CD14-positive monocyte (primary cell): ENCODE results near the gene KIAA1614. TPM values are rescaled to one million over a fixed set of nuclear protein-coding genes. Genes with fewer than 3 reads are reported as not detected.

Source experiments
- DNase-seq, 3 donors: peaks; one replicate each; pipeline ENCODE4 v3.0.0-alpha.2; 2011 to 2022
- H2AFZ ChIP-seq: 2 replicates; pipeline ENCODE4 v1.6.0; 2012; ENCODE audit warnings: mild to moderate bottlenecking, low read depth, low read length, inconsistent platforms; ENCODE audit not compliant: insufficient read depth, poor library complexity, severe bottlenecking
- H3K27ac ChIP-seq, 2 donors: 1 replicate in 1 of 2; 2 replicates in 1 of 2; pipeline ENCODE4 v1.5.1; 2012 to 2013; ENCODE audit warnings: low read length in 2 of 2, control low read depth in 1 of 2, inconsistent platforms in 1 of 2, low read depth in 1 of 2, mild to moderate bottlenecking in 1 of 2
- H3K27me3 ChIP-seq, 2 donors: one replicate each; pipeline versions ENCODE4 v1.6.0 to v1.6.1; 2011 to 2013; ENCODE audit warnings: low read length in 2 of 2; ENCODE audit not compliant: control insufficient read depth in 2 of 2, insufficient read depth in 2 of 2
- H3K36me3 ChIP-seq, 2 donors: replicated peaks in 1 of 2; 1 replicate in 1 of 2; 2 replicates in 1 of 2; pipeline versions ENCODE4 v1.5.1 to v1.6.1; 2012 to 2013; ENCODE audit warnings: low read length in 2 of 2, control low read depth in 1 of 2, inconsistent platforms in 1 of 2, mild to moderate bottlenecking in 1 of 2; ENCODE audit not compliant: insufficient read depth in 2 of 2, control insufficient read depth in 1 of 2
- H3K4me1 ChIP-seq, 2 donors: 1 replicate in 1 of 2; 2 replicates in 1 of 2; pipeline versions ENCODE4 v1.5.1 to v1.6.1; 2012 to 2013; ENCODE audit warnings: low read length in 2 of 2, control low read depth in 1 of 2, inconsistent platforms in 1 of 2, mild to moderate bottlenecking in 1 of 2, moderate library complexity in 1 of 2; ENCODE audit not compliant: insufficient read depth in 2 of 2, control insufficient read depth in 1 of 2
- H3K4me2 ChIP-seq: replicated peaks from 2 replicates; pipeline ENCODE3; 2012; ENCODE audit warnings: low read length, moderate library complexity, mild to moderate bottlenecking; ENCODE audit not compliant: poor library complexity, severe bottlenecking; ENCODE audit errors: extremely low read depth
- H3K4me3 ChIP-seq, 3 experiments: fragments of 200-600 bp in 1 of 3; sonication (generic) in 1 of 3; replicated peaks in 1 of 3; 1 replicate in 2 of 3; 2 replicates in 1 of 3; pipeline ENCODE4 v1.5.1; 2011 to 2013; ENCODE audit warnings: low read length in 3 of 3, mild to moderate bottlenecking in 3 of 3, control low read depth in 2 of 3, low read depth in 2 of 3, inconsistent platforms in 1 of 3, moderate library complexity in 1 of 3
- H3K79me2 ChIP-seq: 2 replicates; pipeline ENCODE4 v1.6.0; 2012; ENCODE audit warnings: mild to moderate bottlenecking, control low read depth, inconsistent platforms, low read length, moderate library complexity; ENCODE audit not compliant: insufficient read depth
- H3K9ac ChIP-seq: 2 replicates; pipeline ENCODE4 v1.6.0; 2017; ENCODE audit warnings: low read length, mild to moderate bottlenecking; ENCODE audit not compliant: insufficient read depth, poor library complexity, severe bottlenecking
- H3K9me3 ChIP-seq, 2 donors: replicated peaks in 1 of 2; 1 replicate in 1 of 2; 2 replicates in 1 of 2; pipeline versions ENCODE4 v1.5.1 to v1.6.1; 2012 to 2013; ENCODE audit warnings: low read length in 2 of 2, control low read depth in 1 of 2; ENCODE audit not compliant: control insufficient read depth in 1 of 2, insufficient read depth in 1 of 2
- H4K20me1 ChIP-seq: 2 replicates; pipeline ENCODE4 v1.6.0; 2012; ENCODE audit warnings: mild to moderate bottlenecking, low read length, control low read depth, moderate library complexity; ENCODE audit not compliant: insufficient read depth
- H3K27ac Mint-ChIP-seq, 7 donors: one replicate each; pipeline ENCODE4 v1.8.0; 2020; ENCODE audit warnings: mild to moderate bottlenecking in 7 of 7, mixed read lengths in 7 of 7, moderate library complexity in 6 of 7, inconsistent platforms in 2 of 7
- H3K27me3 Mint-ChIP-seq, 3 donors: one replicate each; pipeline ENCODE4 v1.8.0; 2021 to 2022; ENCODE audit warnings: low read depth in 3 of 3, mild to moderate bottlenecking in 3 of 3, mixed read lengths in 3 of 3, moderate library complexity in 3 of 3, inconsistent platforms in 1 of 3
- H3K36me3 Mint-ChIP-seq, 2 donors: one replicate each; pipeline ENCODE4 v1.8.0; 2020; ENCODE audit warnings: mixed read lengths in 2 of 2, inconsistent platforms in 1 of 2, mild to moderate bottlenecking in 1 of 2
- H3K4me1 Mint-ChIP-seq: one replicate; pipeline ENCODE4 v1.8.0; 2020; ENCODE audit warnings: mild to moderate bottlenecking, mixed read lengths
- H3K4me3 Mint-ChIP-seq, 2 donors: one replicate each; pipeline ENCODE4 v1.8.0; 2020; ENCODE audit warnings: mild to moderate bottlenecking in 2 of 2, mixed read lengths in 2 of 2, moderate library complexity in 1 of 2
- H3K9me3 Mint-ChIP-seq, 7 donors: one replicate each; pipeline ENCODE4 v1.8.0; 2020 to 2022; ENCODE audit warnings: mixed read lengths in 7 of 7, mild to moderate bottlenecking in 6 of 7, moderate library complexity in 6 of 7, inconsistent platforms in 2 of 7
- CTCF ChIP-seq: fragments of 200-600 bp; IDR thresholded peaks from one replicate; pipeline ENCODE4 v1.8.0; 2022; ENCODE audit warnings: antibody characterized with exemption, mild to moderate bottlenecking
- WGBS: methylation state at CpG from one replicate; pipeline ENCODE4 v1.1.5; 2013; ENCODE audit warnings: missing lambda C conversion rate; ENCODE audit not compliant: insufficient coverage; 5-methylcytosine and 5-hydroxymethylcytosine counted together
- intact Hi-C, 2 donors: fragments of 100-400 bp; cut with micrococcal nuclease; formaldehyde crosslinking; loops; one replicate each; pipeline versions ENCODE4 v1.15.0 to v1.15.1; 2023
- polyA plus RNA-seq, 3 donors: library from polyadenylated mRNA; depleted of rRNA in 1 of 3; unstranded in 2 of 3; stranded (reverse) in 1 of 3; fragments of 300-500 nt in 2 of 3; fragments of >200 nt in 1 of 3; fragmentation: Illumina TruSeq in 2 of 3; gene quantifications; 1 replicate in 2 of 3; 2 replicates in 1 of 3; pipeline ENCODE4 v1.2.3, GENCODE V29; 2012 to 2021

Gene KIAA1614
- polyA plus RNA-seq, 3 donors, result 0.08 TPM; not detected in 2

DNA sequence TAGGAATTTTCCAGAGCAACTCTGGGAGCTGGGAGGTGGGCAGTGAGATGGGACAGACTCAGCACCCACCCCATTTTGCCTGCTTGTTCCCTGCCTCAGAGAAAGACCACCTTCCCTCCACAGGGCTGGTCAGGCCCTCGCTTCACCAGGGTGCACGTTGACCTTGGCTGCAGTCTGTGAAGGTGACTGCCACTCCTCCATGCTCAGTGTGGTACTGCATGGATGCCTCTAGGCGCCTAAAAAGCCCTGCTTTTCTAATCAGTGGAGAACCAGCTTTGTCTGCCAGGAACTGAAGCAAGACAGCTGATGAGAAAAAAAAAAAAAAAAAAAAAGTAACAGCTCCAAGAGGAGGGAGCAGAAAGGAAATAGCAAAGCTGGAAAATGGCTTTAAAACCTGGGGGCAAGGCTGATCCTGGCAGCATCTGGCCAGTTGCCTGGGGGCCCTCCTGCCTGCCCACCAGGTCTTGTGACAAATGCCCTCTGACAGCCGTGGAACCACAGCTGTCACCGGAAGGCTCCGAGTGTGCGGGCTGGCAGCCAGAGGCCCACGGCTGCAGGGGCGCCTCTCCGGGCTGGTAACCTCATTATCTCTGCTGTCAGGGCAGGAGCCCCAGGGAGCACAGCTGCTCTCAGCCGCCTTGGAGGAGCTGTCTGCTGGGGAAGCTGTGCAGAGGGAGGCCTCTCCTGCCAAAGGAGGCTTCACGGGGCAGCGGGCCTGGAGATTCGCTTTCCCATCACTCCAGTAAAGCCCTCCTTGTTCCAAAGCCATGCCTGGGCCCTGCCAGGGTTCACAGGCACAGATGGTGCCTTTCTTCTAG, 13.7 kb downstream of the KIAA1614 start:
- intact Hi-C loops, result no loop called here
- Histone ChIP-seq H4K20me1 (no peaks in the 10 kb centered on the region), H3K36me3 (no peaks in the 10 kb centered on the region), H3K4me2 (no peak overlapping the region), H3K4me1 (peaks cover 0 to 8% of the 10 kb centered on the region in 2 donors), H3K9ac (peak overlapping the region; percentile 32), H3K27ac (no peak overlapping the region), H2AFZ (no peak overlapping the region), H3K27me3 (no peaks in the 10 kb centered on the region), H3K79me2 (no peaks in the 10 kb centered on the region), H3K4me3 (no peak overlapping the region), H3K9me3 (no peaks in the 10 kb centered on the region)
- DNase-seq, result no peak
- H3K27ac Mint-ChIP-seq, result no peak overlapping the region
- no peaks in the 10 kb centered on the region for H3K9me3 Mint-ChIP-seq
- H3K27me3 Mint-ChIP-seq, result peaks cover 0 to 6% (median 5%) of the 10 kb centered on the region in 3 donors
- H3K36me3 Mint-ChIP-seq, result no peaks in the 10 kb centered on the region
- WGBS, result 8% methylated on average over 8 of the region's 14 CpGs
- peaks cover 10% of the 10 kb centered on the region for H3K4me1 Mint-ChIP-seq
- H3K4me3 Mint-ChIP-seq, result peak overlapping the region in 1 of 2 donors; percentile 58
- no peak for TF ChIP-seq CTCF

DNA sequence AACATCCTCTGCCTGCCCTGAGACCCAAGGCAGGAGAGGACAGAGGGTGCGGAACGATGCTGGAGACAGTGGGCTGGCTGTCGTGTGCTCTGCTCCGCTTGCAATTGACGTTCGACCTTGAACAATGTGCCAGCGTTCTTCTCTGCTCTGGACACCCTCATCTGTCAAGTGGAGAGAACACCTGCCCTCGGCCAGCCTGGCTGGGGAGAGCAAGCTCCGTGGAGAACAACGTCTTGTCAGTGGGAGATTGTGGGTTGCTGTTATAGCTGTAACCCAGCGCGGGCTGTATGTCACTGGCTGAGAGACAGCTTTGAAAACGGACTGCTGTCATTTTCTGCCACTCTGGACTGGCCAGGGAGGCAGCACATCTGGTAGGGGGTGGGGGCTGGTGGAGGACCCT, 14.7 kb downstream of the KIAA1614 start:
- 95% methylated on average over 12 of the region's 13 CpGs for WGBS
- Histone ChIP-seq H3K4me1 (peaks cover 0 to 8% of the 10 kb centered on the region in 2 donors), H3K27me3 (no peaks in the 10 kb centered on the region), H3K4me2 (no peak overlapping the region), H3K27ac (no peak overlapping the region), H3K36me3 (no peaks in the 10 kb centered on the region), H3K9me3 (no peaks in the 10 kb centered on the region), H3K4me3 (no peak overlapping the region), H4K20me1 (no peaks in the 10 kb centered on the region), H3K9ac (no peak overlapping the region), H2AFZ (no peak overlapping the region), H3K79me2 (no peaks in the 10 kb centered on the region)
- TF ChIP-seq CTCF, result no peak
- Mint-ChIP-seq H3K27ac (no peak overlapping the region), H3K9me3 (no peaks in the 10 kb centered on the region), H3K4me1 (peaks cover 10% of the 10 kb centered on the region), H3K36me3 (no peaks in the 10 kb centered on the region), H3K4me3 (no peak overlapping the region), H3K27me3 (peaks cover 0 to 6% (median 5%) of the 10 kb centered on the region in 3 donors)
- no peak for DNase-seq
- intact Hi-C loops, result no loop called here
